Prostate gland (tissue), 2 donors: ENCODE data around the gene SLCO4A1. TPM values are rescaled to one million over a fixed set of nuclear protein-coding genes. Genes with fewer than 3 reads are reported as not detected.

ENCODE experiments used
- DNase-seq: peaks from one replicate; pipeline ENCODE4 v3.0.0-alpha.2; 2019; ENCODE audit warnings: low spot score
- H3K27ac ChIP-seq, 2 donors: fragments of 200-600 bp; sonication (generic); 2 replicates each; pipeline ENCODE4 v1.5.1; 2017 to 2019
- H3K27me3 ChIP-seq: fragments of 200-600 bp; sonication (generic); replicated peaks from 2 replicates; pipeline ENCODE4 v1.5.1; 2019; ENCODE audit not compliant: insufficient read depth
- H3K36me3 ChIP-seq, 2 donors: fragments of 200-600 bp; sonication (generic); 1 replicate in 1 of 2; 2 replicates in 1 of 2; pipeline versions ENCODE4 v1.5.1 to v1.8.1; 2017 to 2019
- H3K4me1 ChIP-seq: fragments of 200-600 bp; sonication (generic); replicated peaks from 2 replicates; pipeline ENCODE4 v1.5.1; 2019
- H3K4me3 ChIP-seq, 2 donors: fragments of 200-600 bp; sonication (generic); 2 replicates each; pipeline ENCODE4 v1.5.1; 2017 to 2019
- H3K9me3 ChIP-seq: fragments of 200-600 bp; sonication (generic); 2 replicates; pipeline ENCODE4 v1.5.1; 2017
- CTCF ChIP-seq, 4 experiments: fragments of 200-600 bp in 2 of 4; fragments of 450-650 bp in 2 of 4; sonication (generic) in 2 of 4; IDR thresholded peaks; 1 replicate in 3 of 4; 2 replicates in 1 of 4; pipeline ENCODE4 v1.5.1; 2016 to 2019; ENCODE audit warnings: antibody characterized with exemption in 4 of 4, mild to moderate bottlenecking in 2 of 4, moderate library complexity in 2 of 4
- POLR2A ChIP-seq: fragments of 450-650 bp; IDR thresholded peaks from one replicate; pipeline ENCODE4 v1.6.1; 2016; ENCODE audit warnings: antibody characterized with exemption, mild to moderate bottlenecking
- POLR2AphosphoS5 ChIP-seq: sonication (generic); formaldehyde crosslinking; IDR thresholded peaks from one replicate; pipeline ENCODE4 v1.6.1; 2017; ENCODE audit warnings: antibody characterized with exemption
- WGBS: methylation state at CpG from one replicate; pipeline ENCODE4 v1.1.5; 2018; 5-methylcytosine and 5-hydroxymethylcytosine counted together
- intact Hi-C: fragments of 100-400 bp; cut with DNase I; formaldehyde crosslinking; loops from one replicate; pipeline ENCODE4 v1.14.2; 2022
- total RNA-seq, 2 donors: library from RNA; depleted of rRNA; stranded (reverse); fragments of >200 nt; gene quantifications; one replicate each; pipeline ENCODE4 v1.1.0, GENCODE V29; 2016

SLCO4A1 gene
- total RNA-seq, 2 donors from 2014 or later, result 4.5 to 12.3 TPM

GRCh38 chr20:62714006-62714405 lies 71.7 kb downstream of the SLCO4A1 start:
- no peaks in the 10 kb centered on the region for H3K9me3 ChIP-seq
- WGBS, result 94% methylated on average over 10 of the region's 10 CpGs
- no peaks in the 10 kb centered on the region for H3K36me3 ChIP-seq
- no peaks in the 10 kb centered on the region for H3K4me1 ChIP-seq
- H3K4me3 ChIP-seq, result no peak overlapping the region
- no peak overlapping the region for H3K27ac ChIP-seq
- TF ChIP-seq POLR2A (no peak), CTCF (IDR thresholded peaks at IDR 0.05) (no peak), POLR2AphosphoS5 (no peak)
- DNase-seq, result no peak
- intact Hi-C loops, result no loop called here
- H3K27me3 ChIP-seq, result peaks cover 22% of the 10 kb centered on the region

GRCh38 chr20:62714799-62715198 lies 72.5 kb downstream of the SLCO4A1 start:
- no peak overlapping the region for H3K4me3 ChIP-seq
- H3K36me3 ChIP-seq, result no peaks in the 10 kb centered on the region
- no peaks in the 10 kb centered on the region for H3K4me1 ChIP-seq
- no peaks in the 10 kb centered on the region for H3K9me3 ChIP-seq
- peaks cover 14% of the 10 kb centered on the region for H3K27me3 ChIP-seq
- intact Hi-C loops, result no loop called here
- no peak for DNase-seq
- WGBS, result 93% methylated on average over 6 of the region's 6 CpGs
- no peak for TF ChIP-seq POLR2AphosphoS5
- no peak for TF ChIP-seq POLR2A
- no peak for TF ChIP-seq CTCF (IDR thresholded peaks at IDR 0.05)
- no peak overlapping the region for H3K27ac ChIP-seq

GRCh38 chr20:62715201-62715600 lies 72.9 kb downstream of the SLCO4A1 start:
- H3K4me1 ChIP-seq, result no peaks in the 10 kb centered on the region
- no peaks in the 10 kb centered on the region for H3K9me3 ChIP-seq
- H3K4me3 ChIP-seq, result no peak overlapping the region
- no peak for DNase-seq
- peaks cover 11% of the 10 kb centered on the region for H3K27me3 ChIP-seq
- intact Hi-C loops, result no loop called here
- no peak for TF ChIP-seq POLR2A
- no peak for TF ChIP-seq POLR2AphosphoS5
- TF ChIP-seq CTCF (IDR thresholded peaks at IDR 0.05), result no peak
- no peaks in the 10 kb centered on the region for H3K36me3 ChIP-seq
- H3K27ac ChIP-seq, result no peak overlapping the region
- 87% methylated on average over 10 of the region's 10 CpGs for WGBS

- H3K4me1 ChIP-seq, result no peaks in the 10 kb centered on the region
- intact Hi-C loops, result no loop called here
- no peak overlapping the region for H3K27ac ChIP-seq
- DNase-seq, result no peak
- WGBS, result 72% methylated on average over 30 of the region's 30 CpGs
- H3K4me3 ChIP-seq, result no peak overlapping the region
- no peak for TF ChIP-seq POLR2AphosphoS5
- no peak for TF ChIP-seq CTCF (IDR thresholded peaks at IDR 0.05)
- TF ChIP-seq POLR2A, result no peak
- H3K9me3 ChIP-seq, result no peaks in the 10 kb centered on the region
- no peaks in the 10 kb centered on the region for H3K36me3 ChIP-seq
- H3K27me3 ChIP-seq, result peaks cover 8% of the 10 kb centered on the region
Measured at GRCh38 chr20:62716198-62716940, 74.1 kb downstream of the SLCO4A1 start.

- no peak for TF ChIP-seq CTCF (IDR thresholded peaks at IDR 0.05)
- no peak for TF ChIP-seq POLR2AphosphoS5
- no peak for TF ChIP-seq POLR2A
- intact Hi-C loops, result no loop called here
- Histone ChIP-seq H3K27ac (no peak overlapping the region), H3K4me3 (no peak overlapping the region), H3K9me3 (no peaks in the 10 kb centered on the region), H3K27me3 (peaks cover 6% of the 10 kb centered on the region), H3K4me1 (no peaks in the 10 kb centered on the region), H3K36me3 (no peaks in the 10 kb centered on the region)
- DNase-seq, result no peak
- 90% methylated on average over 11 of the region's 11 CpGs for WGBS
Measured at GRCh38 chr20:62716941-62717310, 74.6 kb downstream of the SLCO4A1 start.
